Measurements from ENCODE around the gene SUSD4. TPM values are rescaled to one million over a fixed set of nuclear protein-coding genes. Genes with fewer than 3 reads are reported as not detected.

Gene SUSD4
- total RNA-seq, 3 donors from 2014 or later, result 0.64 to 16.7 (median 14.9) TPM

DNA sequence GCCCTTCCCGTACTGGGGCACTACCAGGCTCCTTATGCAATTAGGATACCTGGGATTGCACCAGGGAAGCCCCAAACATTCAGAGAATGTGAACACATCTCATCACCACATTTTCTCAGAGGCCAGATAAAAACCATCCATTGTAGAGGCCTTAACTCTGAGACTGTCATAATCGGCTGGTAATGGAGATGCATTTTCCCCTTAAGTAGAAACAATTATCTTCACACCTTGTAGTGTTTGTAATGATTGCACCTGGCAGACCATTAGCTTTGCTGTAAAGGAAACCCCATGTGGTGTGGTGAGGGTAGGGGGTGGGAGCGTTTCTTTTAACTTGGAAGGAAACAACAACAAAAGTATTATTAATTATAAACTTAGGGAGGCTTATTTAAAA lies 131.0 kb downstream of the SUSD4 start:
- Histone ChIP-seq H3K9me3 (no peaks in the 10 kb centered on the region), H3K36me3 (no peaks in the 10 kb centered on the region), H3K27me3 (no peaks in the 10 kb centered on the region), H3K4me3 (no peak overlapping the region), H3K4me1 (peaks cover 0 to 5% of the 10 kb centered on the region in 2 donors), H3K27ac (no peak overlapping the region)
- intact Hi-C loops (cut with DNase I; ENCODE audit: low total_unique reads), result no loop called here
- no peak for DNase-seq (ENCODE audit: low spot score in 2 of 2)
- TF ChIP-seq, protein P1, sequence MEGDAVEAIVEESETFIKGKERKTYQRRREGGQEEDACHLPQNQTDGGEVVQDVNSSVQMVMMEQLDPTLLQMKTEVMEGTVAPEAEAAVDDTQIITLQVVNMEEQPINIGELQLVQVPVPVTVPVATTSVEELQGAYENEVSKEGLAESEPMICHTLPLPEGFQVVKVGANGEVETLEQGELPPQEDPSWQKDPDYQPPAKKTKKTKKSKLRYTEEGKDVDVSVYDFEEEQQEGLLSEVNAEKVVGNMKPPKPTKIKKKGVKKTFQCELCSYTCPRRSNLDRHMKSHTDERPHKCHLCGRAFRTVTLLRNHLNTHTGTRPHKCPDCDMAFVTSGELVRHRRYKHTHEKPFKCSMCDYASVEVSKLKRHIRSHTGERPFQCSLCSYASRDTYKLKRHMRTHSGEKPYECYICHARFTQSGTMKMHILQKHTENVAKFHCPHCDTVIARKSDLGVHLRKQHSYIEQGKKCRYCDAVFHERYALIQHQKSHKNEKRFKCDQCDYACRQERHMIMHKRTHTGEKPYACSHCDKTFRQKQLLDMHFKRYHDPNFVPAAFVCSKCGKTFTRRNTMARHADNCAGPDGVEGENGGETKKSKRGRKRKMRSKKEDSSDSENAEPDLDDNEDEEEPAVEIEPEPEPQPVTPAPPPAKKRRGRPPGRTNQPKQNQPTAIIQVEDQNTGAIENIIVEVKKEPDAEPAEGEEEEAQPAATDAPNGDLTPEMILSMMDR (IDR thresholded peaks at IDR 0.05), result no peak
- TF ChIP-seq POLR2AphosphoS5 (IDR thresholded peaks at IDR 0.05) (no peak), POLR2A (IDR thresholded peaks at IDR 0.05) (no peak)

DNA sequence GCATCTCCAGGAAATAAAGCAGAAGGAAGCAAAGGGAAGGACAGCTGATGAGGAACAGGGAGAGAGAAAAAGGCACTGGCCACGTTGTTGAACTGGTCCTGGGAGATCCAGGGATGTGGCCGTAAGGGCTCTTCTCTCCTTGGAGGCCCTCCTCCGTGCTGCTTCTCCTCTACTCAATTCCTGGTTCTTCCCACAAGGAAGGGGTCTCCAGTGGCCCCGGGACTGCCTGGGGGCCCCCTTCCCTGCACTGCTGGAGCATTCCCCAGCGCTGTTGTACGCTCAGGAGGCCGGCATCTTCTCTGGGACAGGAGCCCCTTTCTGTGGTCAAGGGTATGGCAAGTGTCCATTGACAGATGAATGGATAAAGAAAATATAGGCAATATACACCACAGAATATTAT lies 132.4 kb downstream of the SUSD4 start:
- Histone ChIP-seq H3K4me3 (no peak overlapping the region), H3K27me3 (no peaks in the 10 kb centered on the region), H3K36me3 (no peaks in the 10 kb centered on the region), H3K9me3 (no peaks in the 10 kb centered on the region), H3K4me1 (peaks cover 0 to 5% of the 10 kb centered on the region in 2 donors), H3K27ac (no peak overlapping the region)
- no peak for DNase-seq (ENCODE audit: low spot score in 2 of 2)
- TF ChIP-seq POLR2A (IDR thresholded peaks at IDR 0.05) (no peak), POLR2AphosphoS5 (IDR thresholded peaks at IDR 0.05) (no peak)
- TF ChIP-seq, protein P1 (IDR thresholded peaks at IDR 0.05), result no peak
- intact Hi-C loops (cut with DNase I; ENCODE audit: low total_unique reads), result no loop called here

DNA sequence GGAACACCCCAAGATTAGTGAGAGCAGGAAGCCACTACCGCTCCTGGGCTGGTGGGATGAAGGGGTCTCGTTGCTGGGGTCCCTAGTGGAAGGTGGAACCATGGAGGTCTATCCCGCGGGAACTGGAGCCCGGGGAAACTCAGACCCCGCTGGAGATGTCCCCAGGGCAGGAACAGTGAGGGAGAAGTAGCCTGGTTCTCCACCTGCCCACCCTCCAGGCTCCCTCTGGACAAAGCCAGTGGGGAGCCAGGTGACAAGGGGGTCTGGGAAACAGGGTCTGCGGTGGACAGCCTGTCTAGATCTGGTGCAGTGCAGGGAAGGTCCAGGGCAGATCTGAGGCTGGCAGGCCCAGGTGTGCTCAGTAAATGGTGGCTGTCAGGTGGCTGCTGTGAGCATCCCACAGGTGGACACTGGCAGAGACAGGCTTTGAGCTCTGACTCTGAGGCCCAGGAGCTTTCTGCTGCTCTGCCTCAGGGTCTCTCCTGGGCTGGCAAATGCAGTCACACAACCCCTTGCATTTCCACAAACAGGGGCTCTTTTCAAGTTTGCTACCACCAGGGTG lies 132.9 kb downstream of the SUSD4 start:
- Histone ChIP-seq H3K4me3 (no peak overlapping the region), H3K36me3 (no peaks in the 10 kb centered on the region), H3K27ac (no peak overlapping the region), H3K9me3 (no peaks in the 10 kb centered on the region), H3K4me1 (peaks cover 0 to 5% of the 10 kb centered on the region in 2 donors), H3K27me3 (no peaks in the 10 kb centered on the region)
- TF ChIP-seq, protein P1 (IDR thresholded peaks at IDR 0.05), result no peak
- TF ChIP-seq POLR2AphosphoS5 (IDR thresholded peaks at IDR 0.05) (no peak), POLR2A (IDR thresholded peaks at IDR 0.05) (no peak)
- intact Hi-C loops (cut with DNase I; ENCODE audit: low total_unique reads), result no loop called here
- no peak for DNase-seq (ENCODE audit: low spot score in 2 of 2)

DNA sequence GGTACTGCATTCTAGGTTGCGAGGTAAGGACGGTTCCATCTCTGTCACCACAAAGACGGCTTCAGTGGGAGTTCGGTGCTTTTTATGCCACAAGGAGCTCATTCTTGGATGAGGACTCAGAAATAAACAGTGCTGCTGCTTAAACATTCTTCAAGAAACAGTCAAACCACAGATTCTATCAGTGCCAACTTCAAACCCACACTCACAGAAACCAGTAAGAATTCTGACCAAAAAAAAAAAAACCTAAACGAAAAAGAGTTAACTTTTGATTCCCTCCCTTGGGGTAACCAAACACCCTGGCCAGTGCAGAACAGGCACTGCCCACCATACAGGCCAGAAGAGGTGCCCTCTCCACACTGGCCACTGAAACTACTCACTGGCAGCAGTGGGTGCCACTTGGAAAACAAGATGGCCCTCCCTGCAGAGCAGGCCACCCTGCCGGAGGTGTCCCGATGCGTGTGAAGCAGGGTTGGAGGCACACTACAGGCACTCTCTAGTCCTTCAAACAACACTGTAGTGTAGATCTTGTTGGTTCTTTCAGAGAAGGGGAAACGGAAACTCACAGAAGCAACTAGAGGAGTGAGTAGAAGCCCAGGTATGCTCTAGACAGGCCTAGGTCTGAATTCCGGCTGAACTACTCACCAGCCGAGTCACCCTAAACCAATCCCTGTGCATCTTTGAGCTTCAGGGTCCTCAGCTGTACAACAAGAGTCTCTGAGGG lies 133.7 kb downstream of the SUSD4 start:
- H3K9me3 ChIP-seq, result no peaks in the 10 kb centered on the region
- H3K27me3 ChIP-seq, result no peaks in the 10 kb centered on the region
- H3K4me1 ChIP-seq, result peaks cover 0 to 5% of the 10 kb centered on the region in 2 donors
- TF ChIP-seq POLR2A (IDR thresholded peaks at IDR 0.05), result no peak
- no peak for DNase-seq (ENCODE audit: low spot score in 2 of 2)
- no peaks in the 10 kb centered on the region for H3K36me3 ChIP-seq
- H3K4me3 ChIP-seq, result no peak overlapping the region
- H3K27ac ChIP-seq, result peak overlapping the region; percentile 12 to 29
- intact Hi-C loops (cut with DNase I; ENCODE audit: low total_unique reads), result no loop called here

DNA sequence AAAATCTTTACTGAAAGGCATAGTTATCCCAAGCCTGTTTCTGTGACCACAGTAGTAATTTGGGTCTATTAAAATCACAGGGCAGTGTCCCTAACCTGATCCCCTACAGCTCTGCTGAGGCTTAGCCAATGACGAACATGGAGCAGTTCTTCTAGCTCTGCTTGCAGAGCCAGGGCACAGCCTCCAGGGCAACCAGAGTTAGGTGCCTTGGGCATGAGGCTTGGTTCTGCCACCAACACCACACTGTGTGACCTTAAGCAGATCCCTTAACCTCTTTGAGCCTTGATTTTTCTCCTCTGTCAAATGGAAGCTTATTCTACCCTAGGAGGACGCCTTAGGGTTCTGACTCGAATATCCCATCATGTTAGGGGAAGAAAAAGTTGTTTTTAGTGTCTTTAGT lies 134.2 kb downstream of the SUSD4 start:
- no peak for TF ChIP-seq POLR2AphosphoS5 (IDR thresholded peaks at IDR 0.05)
- TF ChIP-seq, protein P1 (IDR thresholded peaks at IDR 0.05), result no peak
- Histone ChIP-seq H3K27ac (peak overlapping the region; percentile 12 to 29), H3K9me3 (no peaks in the 10 kb centered on the region), H3K4me1 (peaks cover 0 to 5% of the 10 kb centered on the region in 2 donors), H3K36me3 (no peaks in the 10 kb centered on the region), H3K27me3 (no peaks in the 10 kb centered on the region), H3K4me3 (no peak overlapping the region)
- intact Hi-C loops (cut with DNase I; ENCODE audit: low total_unique reads), result no loop called here
- no peak for DNase-seq (ENCODE audit: low spot score in 2 of 2)
